Lung (tissue), 12 donors: Measurements from ENCODE around the gene GCHFR. TPM values are rescaled to one million over a fixed set of nuclear protein-coding genes. Genes with fewer than 3 reads are reported as not detected.

Experiments
- ATAC-seq: fragments of 200-7000 bp; cut with Tn5 transposase; one replicate; pipeline ENCODE4 v1.9.1; 2020; ENCODE audit warnings: moderate number of reproducible peaks; ENCODE audit not compliant: insufficient read depth, low FRiP score
- DNase-seq, 3 donors: peaks; one replicate each; pipeline ENCODE4 v3.0.0-alpha.2; 2013 to 2017
- H3K27ac ChIP-seq, 2 donors: one replicate each; pipeline ENCODE4 v1.5.1; 2013; ENCODE audit warnings: mild to moderate bottlenecking in 2 of 2, moderate library complexity in 2 of 2, control low read depth in 1 of 2, inconsistent platforms in 1 of 2, low read depth in 1 of 2, low read length in 1 of 2
- H3K27me3 ChIP-seq, 3 donors: one replicate each; pipeline ENCODE4 v1.5.1; 2013; ENCODE audit warnings: low read length in 2 of 3; ENCODE audit not compliant: control insufficient read depth in 3 of 3, insufficient read depth in 3 of 3
- H3K36me3 ChIP-seq, 4 donors: one replicate each; pipeline ENCODE4 v1.5.1; 2013; ENCODE audit warnings: low read length in 4 of 4, mild to moderate bottlenecking in 1 of 4, moderate library complexity in 1 of 4; ENCODE audit not compliant: control insufficient read depth in 4 of 4, insufficient read depth in 4 of 4
- H3K4me1 ChIP-seq, 5 donors: one replicate each; pipeline ENCODE4 v1.5.1; 2013; ENCODE audit warnings: low read length in 5 of 5, mild to moderate bottlenecking in 2 of 5, moderate library complexity in 1 of 5; ENCODE audit not compliant: control insufficient read depth in 5 of 5, insufficient read depth in 5 of 5
- H3K4me3 ChIP-seq: one replicate; pipeline ENCODE4 v1.5.1; 2013; ENCODE audit warnings: mild to moderate bottlenecking, control low read depth, moderate library complexity
- H3K9ac ChIP-seq, 2 donors: one replicate each; pipeline ENCODE4 v1.5.1; 2013; ENCODE audit warnings: low read length in 2 of 2, control low read depth in 1 of 2; ENCODE audit not compliant: insufficient read depth in 1 of 2
- H3K9me3 ChIP-seq, 4 donors: one replicate each; pipeline ENCODE4 v1.5.1; 2013; ENCODE audit warnings: low read length in 3 of 4, mild to moderate bottlenecking in 1 of 4, moderate library complexity in 1 of 4; ENCODE audit not compliant: control insufficient read depth in 4 of 4, insufficient read depth in 3 of 4
- CTCF ChIP-seq: IDR thresholded peaks from 2 replicates; pipeline ENCODE4 v1.5.1; 2012; ENCODE audit warnings: mild to moderate bottlenecking; ENCODE audit errors: control extremely low read depth, extremely low read depth
- WGBS, 2 donors: extraction: QIAGEN DNeasy Blood & Tissue Kit; methylation state at CpG; one replicate each; pipeline ENCODE4 v1.1.7; 2013; 5-methylcytosine and 5-hydroxymethylcytosine counted together
- polyA plus RNA-seq, 2 donors: library from polyadenylated mRNA; stranded (reverse); fragments of 200-250 nt; gene quantifications; one replicate each; pipeline ENCODE4 v1.2.1, GENCODE V29; 2013
- total RNA-seq, 2 donors: library from RNA; depleted of rRNA in 1 of 2; stranded (reverse); fragments of >200 nt in 1 of 2; gene quantifications; one replicate each; pipeline ENCODE4 v1.2.1, GENCODE V29; 2014 to 2021
- donor health status: control.
- donor health status: control.
- donor health status: Bipolar disorder and iron deficiency.
- donor health status: healthy.
- donor health status: DM: yes; HTN: yes; CAD: no.

GCHFR gene
- total and polyA plus RNA-seq, 4 donors, result 12.5 to 125 (median 69.6) TPM

DNA sequence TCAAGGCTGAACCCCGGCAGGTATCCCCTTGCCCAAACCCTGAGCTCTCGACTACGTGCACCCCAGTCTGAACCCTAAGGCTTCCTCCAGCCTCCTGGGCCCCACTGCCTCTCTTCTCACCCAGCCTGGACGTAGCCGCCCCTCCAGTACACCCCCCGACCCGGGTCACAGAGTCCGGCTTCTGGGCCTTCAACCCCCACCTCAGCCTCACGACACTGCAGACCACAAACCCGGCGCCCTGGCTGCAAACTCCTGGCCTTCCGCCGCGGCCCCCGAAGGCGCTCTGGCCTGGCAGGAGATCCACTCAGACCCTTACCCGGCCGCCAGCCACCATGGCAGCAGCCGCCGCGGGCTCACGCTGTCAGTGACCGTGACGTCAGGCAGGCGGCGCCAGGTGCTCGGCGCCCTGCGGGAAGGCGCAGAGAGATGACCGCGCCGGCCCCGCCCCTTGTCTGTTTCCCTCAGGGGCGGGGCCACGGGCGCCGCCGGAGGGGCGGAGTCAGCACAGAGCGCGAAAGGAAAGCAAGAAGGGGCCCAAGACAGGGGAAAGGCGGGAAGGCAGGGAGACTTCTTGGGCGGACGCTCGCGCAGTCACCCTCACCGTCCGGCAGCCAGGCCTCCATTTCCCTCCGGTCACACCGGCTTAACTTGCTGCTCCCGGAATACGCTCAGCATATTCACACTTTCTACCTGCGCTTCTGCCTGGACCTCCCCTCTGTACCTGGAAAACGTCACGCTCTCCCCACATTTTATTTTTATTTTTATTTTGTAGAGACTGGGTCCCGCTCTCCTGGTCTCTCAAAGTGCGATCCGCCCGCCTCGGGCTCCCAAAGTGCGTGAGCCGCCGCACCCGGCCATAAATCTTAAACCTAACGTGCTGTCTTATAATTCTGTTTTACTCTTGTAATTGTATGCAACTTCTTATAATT is 8.7 kb upstream of the GCHFR start, which contains the start of gene RMDN3:
Gene RMDN3, minus strand, starts transcription at position 372 of the 929 bp plus-strand sequence. CDS start 471 bp downstream, outside the sequence.
- no peaks in the 10 kb centered on the region for H3K27me3 ChIP-seq
- H3K9me3 ChIP-seq, result no peaks in the 10 kb centered on the region
- H3K36me3 ChIP-seq, result peaks cover 7 to 16% (median 12%) of the 10 kb centered on the region in 4 donors
- peak within 1 kb of the TSS; percentile 52 to 98 for H3K9ac ChIP-seq
- ATAC-seq, result peak; percentile 99
- DNase-seq, result peak; percentile 96 to 98 (median 97)
- H3K4me3 ChIP-seq, result peak within 1 kb of the TSS; percentile 96
- H3K4me1 ChIP-seq, result peaks cover 0 to 9% (median 0%) of the 10 kb centered on the region in 5 donors
- 1% methylated on average over 66 of the region's 66 CpGs for WGBS, 2 donors
- TF ChIP-seq CTCF, result peak; percentile 8
- H3K27ac ChIP-seq, result peak within 1 kb of the TSS; percentile 45 to 90

GRCh38 chr15:40755812-40756208 is 8.1 kb upstream of the GCHFR start:
- H3K4me1 ChIP-seq, result peaks cover 0 to 9% (median 0%) of the 10 kb centered on the region in 5 donors
- no peak for TF ChIP-seq CTCF
- H3K27ac ChIP-seq, result no peak overlapping the region
- H3K9me3 ChIP-seq, result no peaks in the 10 kb centered on the region
- H3K9ac ChIP-seq, result peak overlapping the region; percentile 52 to 98
- peaks cover 7 to 13% (median 9%) of the 10 kb centered on the region in 4 donors for H3K36me3 ChIP-seq
- DNase-seq, result no peak
- no peak overlapping the region for H3K4me3 ChIP-seq
- ATAC-seq, result no peak
- 67 to 73% methylated on average over 10 of the region's 10 CpGs for WGBS, 2 donors
- H3K27me3 ChIP-seq, result no peaks in the 10 kb centered on the region

DNA sequence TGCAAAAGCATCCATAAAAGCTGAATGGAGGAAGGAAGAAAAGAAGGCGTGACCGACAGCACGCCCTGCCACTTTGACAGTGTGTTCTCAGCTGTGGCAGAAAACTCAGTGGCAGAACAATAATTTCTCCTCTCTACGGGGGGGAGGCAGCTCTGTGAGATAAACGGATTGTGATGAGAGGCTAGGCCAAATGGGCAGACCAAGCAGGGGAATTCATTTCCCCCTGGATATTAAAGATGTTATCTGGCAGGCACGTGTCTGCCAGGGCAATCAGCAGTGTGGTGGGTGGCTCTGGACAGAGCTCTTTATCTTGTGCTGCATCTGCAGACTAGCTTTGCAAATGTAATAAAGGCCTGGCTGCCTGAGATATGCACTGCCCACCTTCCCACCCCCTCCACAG is 6.9 kb upstream of the GCHFR start:
- Histone ChIP-seq H3K27me3 (no peaks in the 10 kb centered on the region), H3K4me1 (peaks cover 0 to 9% (median 0%) of the 10 kb centered on the region in 5 donors), H3K27ac (no peak overlapping the region), H3K4me3 (no peak overlapping the region), H3K9ac (no peak overlapping the region), H3K9me3 (no peaks in the 10 kb centered on the region), H3K36me3 (peaks cover 0 to 9% (median 2%) of the 10 kb centered on the region in 4 donors)
- WGBS, 2 donors, result 32 to 45% methylated on average over 6 of the region's 6 CpGs
- TF ChIP-seq CTCF, result no peak
- ATAC-seq (no peak), DNase-seq (no peak)
